HepG2 (cell line): Measurements from ENCODE around the gene KLHL17. TPM values are rescaled to one million over a fixed set of nuclear protein-coding genes. Genes with fewer than 3 reads are reported as not detected.

ENCODE experiments used
- CBX5 ChIP-seq: sonication (generic); formaldehyde crosslinking; IDR thresholded peaks from 2 replicates; pipeline ENCODE4 v1.4.0; 2020; ENCODE audit warnings: missing genetic modification reagents, borderline replicate concordance
- HNRNPL ChIP-seq: fragments of 200-400 bp; formaldehyde crosslinking; IDR thresholded peaks from 2 replicates; pipeline ENCODE4 v1.6.1; 2017; ENCODE audit warnings: mild to moderate bottlenecking, low read depth, low read length
- MAFF ChIP-seq: IDR thresholded peaks from 2 replicates; pipeline ENCODE4 v1.6.1; 2011; ENCODE audit warnings: low read depth, low read length, improper control_type of control experiment
- MTA1 ChIP-seq: sonication (generic); formaldehyde crosslinking; IDR thresholded peaks from 2 replicates; pipeline ENCODE4 v1.4.0; 2020; ENCODE audit warnings: missing genetic modification reagents, mild to moderate bottlenecking, borderline replicate concordance
- NFRKB ChIP-seq: fragments of 450-650 bp; IDR thresholded peaks from 2 replicates; pipeline ENCODE4 v1.6.1; 2017
- POLR2AphosphoS5 ChIP-seq: IDR thresholded peaks from 2 replicates; pipeline ENCODE4 v1.6.1; 2012; ENCODE audit warnings: low read depth, low read length
- REPIN1 ChIP-seq: sonication (generic); formaldehyde crosslinking; IDR thresholded peaks from 2 replicates; pipeline ENCODE4 v1.8.0; 2022; ENCODE audit warnings: missing genetic modification reagents, low read depth, mild to moderate bottlenecking, borderline replicate concordance
- RORA ChIP-seq: sonication (generic); formaldehyde crosslinking; IDR thresholded peaks from 2 replicates; pipeline ENCODE4 v1.5.0; 2020; ENCODE audit warnings: mild to moderate bottlenecking, missing genetic modification reagents, moderate library complexity
- TAF1 ChIP-seq: sonication (generic); formaldehyde crosslinking; IDR thresholded peaks from 2 replicates; pipeline ENCODE4 v1.4.0; 2020; ENCODE audit warnings: missing genetic modification reagents
- TAF15 ChIP-seq: fragments of 200-400 bp; formaldehyde crosslinking; IDR thresholded peaks from one replicate; pipeline ENCODE4 v1.6.1; 2018; ENCODE audit warnings: mild to moderate bottlenecking, low read depth, low read length; ENCODE audit not compliant: poor library complexity, severe bottlenecking
- ZKSCAN8 ChIP-seq: IDR thresholded peaks from 2 replicates; pipeline ENCODE4 v1.6.1; 2016; ENCODE audit warnings: borderline replicate concordance, missing genetic modification reagents, missing compliant biosample characterization
- ZNF549 ChIP-seq: sonication (generic); formaldehyde crosslinking; IDR thresholded peaks from 2 replicates; pipeline ENCODE4 v1.5.0; 2020; ENCODE audit warnings: missing genetic modification reagents
- ZNF589 ChIP-seq: sonication (generic); formaldehyde crosslinking; conservative IDR thresholded peaks from 2 replicates; pipeline ENCODE4 v1.8.0; 2022; ENCODE audit warnings: mild to moderate bottlenecking, moderate library complexity, missing genetic modification reagents
- ZNF614 ChIP-seq: IDR thresholded peaks from 2 replicates; pipeline ENCODE4 v1.6.1; 2018; ENCODE audit warnings: missing biosample characterization, missing genetic modification reagents, inconsistent platforms, borderline replicate concordance
- ZNF652 ChIP-seq: IDR thresholded peaks from 2 replicates; pipeline ENCODE4 v1.6.1; 2016; ENCODE audit warnings: low read depth, borderline replicate concordance
- polyA plus RNA-seq, 8 experiments: library from polyadenylated mRNA; depleted of rRNA in 3 of 8; stranded (reverse) in 7 of 8; unstranded in 1 of 8; fragments of >200 nt; fragmentation: Illumina TruSeq in 4 of 8; extraction: Trizol in 4 of 8; gene quantifications; 2 replicates each; pipeline versions ENCODE4 v1.2.1 to v1.2.3, GENCODE V29; 2011 to 2016; ENCODE audit warnings: low read depth in 4 of 8, missing spikeins in 1 of 8, mixed read lengths in 1 of 8; ENCODE audit not compliant: insufficient read depth in 1 of 8
- total RNA-seq, 5 experiments: library from RNA; depleted of rRNA; stranded (reverse); fragments of >200 nt; fragmentation: Illumina TruSeq; extraction: Trizol; gene quantifications; 2 replicates each; pipeline ENCODE4 v1.2.3, GENCODE V29; 2016; ENCODE audit warnings: low read depth in 1 of 5
- TF ChIP-seq, protein P1 (sequence below): sonication (generic); formaldehyde crosslinking; IDR thresholded peaks from 2 replicates; pipeline ENCODE4 v1.4.0; 2020; ENCODE audit warnings: missing genetic modification reagents
- TF ChIP-seq, protein P2 (sequence below): IDR thresholded peaks from 2 replicates; pipeline ENCODE4 v1.6.1; 2018; ENCODE audit warnings: missing genetic modification reagents
- TF ChIP-seq, protein P3 (sequence below): sonication (generic); formaldehyde crosslinking; IDR thresholded peaks from 2 replicates; pipeline ENCODE4 v1.4.0; 2020; ENCODE audit warnings: missing genetic modification reagents, low read depth, mild to moderate bottlenecking, borderline replicate concordance
- TF ChIP-seq, protein P4 (sequence below): sonication (generic); formaldehyde crosslinking; IDR thresholded peaks from 2 replicates; pipeline ENCODE4 v1.5.0; 2020; ENCODE audit warnings: missing genetic modification reagents, mild to moderate bottlenecking, borderline replicate concordance
- TF ChIP-seq, protein P5 (sequence below): sonication (generic); formaldehyde crosslinking; IDR thresholded peaks from 2 replicates; pipeline ENCODE4 v1.4.0; 2020; ENCODE audit warnings: missing genetic modification reagents, borderline replicate concordance
- TF ChIP-seq, protein P6 (sequence below): sonication (generic); formaldehyde crosslinking; IDR thresholded peaks from 2 replicates; pipeline ENCODE4 v1.4.0; 2020; ENCODE audit warnings: missing genetic modification reagents

KLHL17 gene
- total and polyA plus RNA-seq, 2 of the 13 experiments (the other 11 are each of a cell fraction or from before 2014, with no cell fraction given), result 9.3 to 24.7 TPM

DNA sequence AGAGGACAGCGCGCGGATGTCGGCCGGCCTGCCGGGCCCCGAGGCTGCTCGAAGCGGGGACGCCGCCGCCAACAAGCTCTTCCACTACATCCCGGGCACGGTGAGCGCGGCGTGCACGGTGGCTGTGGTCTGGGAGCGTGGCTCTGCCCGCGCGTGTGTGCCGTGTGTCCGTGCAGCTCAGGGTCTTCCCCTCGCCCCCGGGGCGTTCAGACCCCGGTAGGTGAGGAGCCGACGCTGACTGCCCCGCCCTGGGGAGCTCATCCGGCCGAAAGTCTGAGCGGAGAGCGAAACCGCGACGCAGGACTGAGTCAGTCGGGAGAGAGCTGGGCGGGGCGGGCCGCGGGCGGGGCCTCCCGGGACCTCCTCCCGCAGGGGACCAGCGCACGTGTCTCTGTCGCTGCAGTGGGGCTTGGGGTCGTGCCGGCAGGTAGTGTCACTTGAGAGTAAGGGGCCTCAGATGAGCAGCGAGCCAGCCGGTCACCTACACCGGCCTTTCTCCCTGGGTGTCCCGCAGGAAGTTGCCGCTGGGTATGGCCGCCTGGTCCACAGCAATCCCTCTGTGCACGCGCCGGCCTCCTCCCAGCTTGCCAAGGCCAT is 6.4 kb downstream of the KLHL17 start (continued):
- TF ChIP-seq TAF15 (no peak), ZNF652 (no peak), ZKSCAN8 (CRISPR knock-in tag) (no peak), POLR2AphosphoS5 (no peak), ZNF614 (CRISPR knock-in tag) (no peak; the same call in 1 of the 2 replicates), HNRNPL (no peak), REPIN1 (no peak), MAFF (no peak), RORA (no peak), CBX5 (CRISPR knock-in tag) (no peak), ZNF589 (CRISPR knock-in tag) (0 out of 2 replicates have a peak, but pooled peaks have one; percentile 36), ZNF549 (CRISPR knock-in tag) (no peak), TAF1 (peak; percentile 67; the same call in 1 of the 2 replicates), MTA1 (CRISPR knock-in tag) (0 out of 2 replicates have a peak, but pooled peaks have one; percentile 16), NFRKB (no peak)
- TF ChIP-seq, protein P1, sequence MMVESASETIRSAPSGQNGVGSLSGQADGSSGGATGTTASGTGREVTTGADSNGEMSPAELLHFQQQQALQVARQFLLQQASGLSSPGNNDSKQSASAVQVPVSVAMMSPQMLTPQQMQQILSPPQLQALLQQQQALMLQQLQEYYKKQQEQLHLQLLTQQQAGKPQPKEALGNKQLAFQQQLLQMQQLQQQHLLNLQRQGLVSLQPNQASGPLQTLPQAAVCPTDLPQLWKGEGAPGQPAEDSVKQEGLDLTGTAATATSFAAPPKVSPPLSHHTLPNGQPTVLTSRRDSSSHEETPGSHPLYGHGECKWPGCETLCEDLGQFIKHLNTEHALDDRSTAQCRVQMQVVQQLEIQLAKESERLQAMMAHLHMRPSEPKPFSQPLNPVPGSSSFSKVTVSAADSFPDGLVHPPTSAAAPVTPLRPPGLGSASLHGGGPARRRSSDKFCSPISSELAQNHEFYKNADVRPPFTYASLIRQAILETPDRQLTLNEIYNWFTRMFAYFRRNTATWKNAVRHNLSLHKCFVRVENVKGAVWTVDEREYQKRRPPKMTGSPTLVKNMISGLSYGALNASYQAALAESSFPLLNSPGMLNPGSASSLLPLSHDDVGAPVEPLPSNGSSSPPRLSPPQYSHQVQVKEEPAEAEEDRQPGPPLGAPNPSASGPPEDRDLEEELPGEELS (CRISPR knock-in tag), result no peak
- TF ChIP-seq, protein P2, sequence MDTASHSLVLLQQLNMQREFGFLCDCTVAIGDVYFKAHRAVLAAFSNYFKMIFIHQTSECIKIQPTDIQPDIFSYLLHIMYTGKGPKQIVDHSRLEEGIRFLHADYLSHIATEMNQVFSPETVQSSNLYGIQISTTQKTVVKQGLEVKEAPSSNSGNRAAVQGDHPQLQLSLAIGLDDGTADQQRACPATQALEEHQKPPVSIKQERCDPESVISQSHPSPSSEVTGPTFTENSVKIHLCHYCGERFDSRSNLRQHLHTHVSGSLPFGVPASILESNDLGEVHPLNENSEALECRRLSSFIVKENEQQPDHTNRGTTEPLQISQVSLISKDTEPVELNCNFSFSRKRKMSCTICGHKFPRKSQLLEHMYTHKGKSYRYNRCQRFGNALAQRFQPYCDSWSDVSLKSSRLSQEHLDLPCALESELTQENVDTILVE (CRISPR knock-in tag), result no peak
- TF ChIP-seq, protein P3, sequence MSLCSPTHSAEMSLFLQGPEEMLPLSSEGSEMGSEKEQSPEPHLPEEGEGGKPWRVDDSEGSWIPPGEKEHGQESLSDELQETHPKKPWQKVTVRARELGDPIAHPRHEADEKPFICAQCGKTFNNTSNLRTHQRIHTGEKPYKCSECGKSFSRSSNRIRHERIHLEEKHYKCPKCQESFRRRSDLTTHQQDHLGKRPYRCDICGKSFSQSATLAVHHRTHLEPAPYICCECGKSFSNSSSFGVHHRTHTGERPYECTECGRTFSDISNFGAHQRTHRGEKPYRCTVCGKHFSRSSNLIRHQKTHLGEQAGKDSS (CRISPR knock-in tag), result peak; percentile 57; the same call in 1 of the 2 replicates
- TF ChIP-seq, protein P4, sequence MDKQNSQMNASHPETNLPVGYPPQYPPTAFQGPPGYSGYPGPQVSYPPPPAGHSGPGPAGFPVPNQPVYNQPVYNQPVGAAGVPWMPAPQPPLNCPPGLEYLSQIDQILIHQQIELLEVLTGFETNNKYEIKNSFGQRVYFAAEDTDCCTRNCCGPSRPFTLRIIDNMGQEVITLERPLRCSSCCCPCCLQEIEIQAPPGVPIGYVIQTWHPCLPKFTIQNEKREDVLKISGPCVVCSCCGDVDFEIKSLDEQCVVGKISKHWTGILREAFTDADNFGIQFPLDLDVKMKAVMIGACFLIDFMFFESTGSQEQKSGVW, result no peak
- TF ChIP-seq, protein P5, sequence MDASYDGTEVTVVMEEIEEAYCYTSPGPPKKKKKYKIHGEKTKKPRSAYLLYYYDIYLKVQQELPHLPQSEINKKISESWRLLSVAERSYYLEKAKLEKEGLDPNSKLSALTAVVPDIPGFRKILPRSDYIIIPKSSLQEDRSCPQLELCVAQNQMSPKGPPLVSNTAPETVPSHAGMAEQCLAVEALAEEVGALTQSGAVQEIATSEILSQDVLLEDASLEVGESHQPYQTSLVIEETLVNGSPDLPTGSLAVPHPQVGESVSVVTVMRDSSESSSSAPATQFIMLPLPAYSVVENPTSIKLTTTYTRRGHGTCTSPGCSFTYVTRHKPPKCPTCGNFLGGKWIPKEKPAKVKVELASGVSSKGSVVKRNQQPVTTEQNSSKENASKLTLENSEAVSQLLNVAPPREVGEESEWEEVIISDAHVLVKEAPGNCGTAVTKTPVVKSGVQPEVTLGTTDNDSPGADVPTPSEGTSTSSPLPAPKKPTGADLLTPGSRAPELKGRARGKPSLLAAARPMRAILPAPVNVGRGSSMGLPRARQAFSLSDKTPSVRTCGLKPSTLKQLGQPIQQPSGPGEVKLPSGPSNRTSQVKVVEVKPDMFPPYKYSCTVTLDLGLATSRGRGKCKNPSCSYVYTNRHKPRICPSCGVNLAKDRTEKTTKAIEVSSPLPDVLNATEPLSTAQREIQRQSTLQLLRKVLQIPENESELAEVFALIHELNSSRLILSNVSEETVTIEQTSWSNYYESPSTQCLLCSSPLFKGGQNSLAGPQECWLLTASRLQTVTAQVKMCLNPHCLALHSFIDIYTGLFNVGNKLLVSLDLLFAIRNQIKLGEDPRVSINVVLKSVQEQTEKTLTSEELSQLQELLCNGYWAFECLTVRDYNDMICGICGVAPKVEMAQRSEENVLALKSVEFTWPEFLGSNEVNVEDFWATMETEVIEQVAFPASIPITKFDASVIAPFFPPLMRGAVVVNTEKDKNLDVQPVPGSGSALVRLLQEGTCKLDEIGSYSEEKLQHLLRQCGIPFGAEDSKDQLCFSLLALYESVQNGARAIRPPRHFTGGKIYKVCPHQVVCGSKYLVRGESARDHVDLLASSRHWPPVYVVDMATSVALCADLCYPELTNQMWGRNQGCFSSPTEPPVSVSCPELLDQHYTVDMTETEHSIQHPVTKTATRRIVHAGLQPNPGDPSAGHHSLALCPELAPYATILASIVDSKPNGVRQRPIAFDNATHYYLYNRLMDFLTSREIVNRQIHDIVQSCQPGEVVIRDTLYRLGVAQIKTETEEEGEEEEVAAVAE (CRISPR knock-in tag), result no peak
- TF ChIP-seq, protein P6, sequence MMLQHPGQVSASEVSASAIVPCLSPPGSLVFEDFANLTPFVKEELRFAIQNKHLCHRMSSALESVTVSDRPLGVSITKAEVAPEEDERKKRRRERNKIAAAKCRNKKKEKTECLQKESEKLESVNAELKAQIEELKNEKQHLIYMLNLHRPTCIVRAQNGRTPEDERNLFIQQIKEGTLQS (CRISPR knock-in tag), result no peak
